HuH-7.5 (cell line): ENCODE results near the gene ARMH4.

Experiments
- DNase-seq: peaks from one replicate; pipeline ENCODE4 v3.0.0; 2011; ENCODE audit warnings: low spot score

The ARMH4 gene

GRCh38 chr14:57960946-57961785, 190.8 kb downstream of the ARMH4 start:
- DNase-seq, result no peak

GRCh38 chr14:57957441-57957840, 194.6 kb downstream of the ARMH4 start:
- DNase-seq, result no peak
